Fibroblast of villous mesenchyme (primary cell): ENCODE data around the gene ZNF512B. TPM values are rescaled to one million over a fixed set of nuclear protein-coding genes. Genes with fewer than 3 reads are reported as not detected.

Experiments used
- DNase-seq: peaks from one replicate; pipeline ENCODE4 v3.0.0-alpha.2; 2010; ENCODE audit warnings: low read depth
- H3K4me3 ChIP-seq: 2 replicates; pipeline ENCODE4 v1.5.1; 2011; ENCODE audit warnings: low read depth, mild to moderate bottlenecking, low read length
- CTCF ChIP-seq: IDR thresholded peaks from 2 replicates; pipeline ENCODE4 v1.5.1; 2012; ENCODE audit warnings: low read depth, mild to moderate bottlenecking, low read length; ENCODE audit not compliant: insufficient read depth
- total RNA-seq: library from RNA; depleted of rRNA; stranded (reverse); fragments of >200 nt; gene quantifications from 2 replicates; pipeline ENCODE4 v1.2.3, GENCODE V29; 2012

The ZNF512B gene
- total RNA-seq, 1 donor, result 13.8 TPM

GRCh38 chr20:63959699-63960075 lies 10.0 kb downstream of the ZNF512B start:
- H3K4me3 ChIP-seq, result no peak overlapping the region
- no peak for DNase-seq
- TF ChIP-seq CTCF, result no peak

- TF ChIP-seq CTCF, result no peak
- H3K4me3 ChIP-seq, result no peak overlapping the region
- DNase-seq, result no peak
Measured at GRCh38 chr20:63958964-63959698, 10.6 kb downstream of the ZNF512B start.

- TF ChIP-seq CTCF, result no peak
- DNase-seq, result no peak
- no peak overlapping the region for H3K4me3 ChIP-seq
Measured at GRCh38 chr20:63958471-63958870, 11.3 kb downstream of the ZNF512B start.

GRCh38 chr20:63957690-63958441 lies 11.9 kb downstream of the ZNF512B start:
- TF ChIP-seq CTCF, result no peak
- DNase-seq, result peak; percentile 15
- no peak overlapping the region for H3K4me3 ChIP-seq

GRCh38 chr20:63957004-63957689 lies 12.6 kb downstream of the ZNF512B start:
- peak; percentile 52 for DNase-seq
- peak; percentile 17 for TF ChIP-seq CTCF
- H3K4me3 ChIP-seq, result peak overlapping the region; percentile 58

- no peak for DNase-seq
- peak overlapping the region; percentile 58 for H3K4me3 ChIP-seq
- no peak for TF ChIP-seq CTCF
Measured at GRCh38 chr20:63956664-63957003, 13.1 kb downstream of the ZNF512B start.
